Neural cell (in vitro differentiated cells): ENCODE measurements around the gene COL23A1. TPM values are rescaled to one million over a fixed set of nuclear protein-coding genes. Genes with fewer than 3 reads are reported as not detected.

Experiments used
- H2AFZ ChIP-seq: fragments of 200-600, 300-800 bp; sonication (generic), shearing (Covaris generic); 2 replicates; pipeline ENCODE4 v1.6.0; 2014; ENCODE audit warnings: low read depth, mild to moderate bottlenecking, antibody characterized with exemption, low read length, moderate library complexity
- H3F3A ChIP-seq: fragments of 200-600 bp; shearing (Covaris generic); 2 replicates; pipeline ENCODE4 v1.6.1; 2016; ENCODE audit warnings: mild to moderate bottlenecking, moderate library complexity, mixed read lengths, antibody characterized with exemption, low read length; ENCODE audit not compliant: insufficient read depth, poor library complexity, severe bottlenecking
- H3K27ac ChIP-seq: fragments of 200-600, 300-800 bp; sonication (generic), shearing (Covaris generic); 2 replicates; pipeline ENCODE4 v1.5.1; 2014; ENCODE audit warnings: mild to moderate bottlenecking, low read length, moderate library complexity
- H3K27me3 ChIP-seq: fragments of 300-800, 200-600 bp; sonication (generic), shearing (Covaris generic); 2 replicates; pipeline ENCODE4 v1.6.0; 2014; ENCODE audit warnings: mild to moderate bottlenecking, low read depth, low read length, moderate library complexity; ENCODE audit not compliant: insufficient read depth
- H3K36me3 ChIP-seq: fragments of 300-800, 200-600 bp; sonication (generic), shearing (Covaris generic); 2 replicates; pipeline ENCODE4 v1.5.1; 2014; ENCODE audit warnings: mild to moderate bottlenecking, antibody characterized with exemption, low read length, moderate library complexity; ENCODE audit not compliant: insufficient read depth
- H3K4me2 ChIP-seq: fragments of 300-800, 200-600 bp; sonication (generic), shearing (Covaris generic); 2 replicates; pipeline ENCODE4 v1.6.0; 2014; ENCODE audit warnings: mild to moderate bottlenecking, low read length
- H3K4me3 ChIP-seq: fragments of 300-800, 200-600 bp; sonication (generic), shearing (Covaris generic); 2 replicates; pipeline ENCODE4 v1.5.1; 2014; ENCODE audit warnings: mild to moderate bottlenecking, low read length, moderate library complexity
- H3K79me2 ChIP-seq: fragments of 200-600 bp; shearing (Covaris generic); replicated peaks from 2 replicates; pipeline ENCODE4 v1.6.0; 2014; ENCODE audit warnings: mild to moderate bottlenecking, low read length, moderate library complexity; ENCODE audit not compliant: insufficient read depth
- H3K9ac ChIP-seq: fragments of 300-800, 200-600 bp; sonication (generic), shearing (Covaris generic); 2 replicates; pipeline ENCODE4 v1.6.1; 2016; ENCODE audit warnings: mild to moderate bottlenecking, low read length, mixed read lengths
- H3K9me2 ChIP-seq: fragments of 200-600 bp; shearing (Covaris generic); 2 replicates; pipeline ENCODE4 v1.6.1; 2016; ENCODE audit warnings: mild to moderate bottlenecking, low read length, mixed read lengths; ENCODE audit not compliant: insufficient read depth
- H3K9me3 ChIP-seq: fragments of 200-600, 300-800 bp; sonication (generic), shearing (Covaris generic); 2 replicates; pipeline ENCODE4 v1.6.1; 2016; ENCODE audit warnings: mild to moderate bottlenecking, mixed run types, low read length, moderate library complexity, mixed read lengths
- H4K20me1 ChIP-seq: fragments of 200-600 bp; shearing (Covaris generic); 2 replicates; pipeline ENCODE4 v1.6.1; 2016; ENCODE audit warnings: mild to moderate bottlenecking, mixed run types; ENCODE audit not compliant: insufficient read depth
- CTCF ChIP-seq: fragments of 450-650 bp; IDR thresholded peaks from 2 replicates; pipeline ENCODE4 v1.5.1; 2014; ENCODE audit warnings: antibody characterized with exemption, mild to moderate bottlenecking, moderate library complexity; ENCODE audit not compliant: poor library complexity, severe bottlenecking
- EP300 ChIP-seq: fragments of 450-650 bp; conservative IDR thresholded peaks from 2 replicates; pipeline ENCODE4 v1.6.1; 2014; ENCODE audit warnings: antibody characterized with exemption, mild to moderate bottlenecking, moderate library complexity; ENCODE audit not compliant: poor library complexity, severe bottlenecking
- EZH2 ChIP-seq: fragments of 200-600, 300-800 bp; shearing (Covaris generic), sonication (generic); IDR thresholded peaks from 2 replicates; pipeline ENCODE4 v1.6.1; 2014; ENCODE audit warnings: antibody characterized with exemption, low read length, borderline replicate concordance, mild to moderate bottlenecking; ENCODE audit not compliant: insufficient read depth, poor library complexity, severe bottlenecking
- MXI1 ChIP-seq: fragments of 450-650 bp; conservative IDR thresholded peaks from 2 replicates; pipeline ENCODE4 v1.6.1; 2014; ENCODE audit warnings: antibody characterized with exemption, mild to moderate bottlenecking; ENCODE audit not compliant: poor library complexity, severe bottlenecking
- POLR2AphosphoS5 ChIP-seq: IDR thresholded peaks from 2 replicates; pipeline ENCODE4 v1.6.1; 2012
- RAD21 ChIP-seq: fragments of 450-650 bp; conservative IDR thresholded peaks from 2 replicates; pipeline ENCODE4 v1.6.1; 2014; ENCODE audit warnings: antibody characterized with exemption, mild to moderate bottlenecking, moderate library complexity
- REST ChIP-seq: IDR thresholded peaks from 2 replicates; pipeline ENCODE4 v1.6.1; 2012; ENCODE audit warnings: borderline replicate concordance
- SMC3 ChIP-seq: fragments of 450-650 bp; conservative IDR thresholded peaks from 2 replicates; pipeline ENCODE4 v1.6.1; 2014; ENCODE audit warnings: antibody characterized with exemption, mild to moderate bottlenecking, moderate library complexity; ENCODE audit not compliant: poor library complexity
- TAF1 ChIP-seq: IDR thresholded peaks from 2 replicates; pipeline ENCODE4 v1.6.1; 2012; ENCODE audit warnings: low read depth
- polyA plus RNA-seq: library from polyadenylated mRNA; depleted of rRNA; stranded (reverse); fragments of >200 nt; gene quantifications from 2 replicates; pipeline ENCODE4 v1.2.3, GENCODE V29; 2014

Gene COL23A1
- polyA plus RNA-seq, 1 donor from 2014 or later = not detected

- H3K9me2 ChIP-seq = no peaks in the 10 kb centered on the region
- TF ChIP-seq SMC3 (no peak), REST (no peak), TAF1 (no peak), MXI1 (no peak), EZH2 (no peak), EP300 (no peak), POLR2AphosphoS5 (no peak), RAD21 (no peak), CTCF (no peak)
- H3K79me2 ChIP-seq = no peaks in the 10 kb centered on the region
- H3K9ac ChIP-seq = no peak overlapping the region
- H3K36me3 ChIP-seq = no peaks in the 10 kb centered on the region
- H4K20me1 ChIP-seq = no peaks in the 10 kb centered on the region
- no peaks in the 10 kb centered on the region for H3F3A ChIP-seq
- H3K4me3 ChIP-seq = no peak overlapping the region
- H3K27me3 ChIP-seq = no peaks in the 10 kb centered on the region
- no peak overlapping the region for H2AFZ ChIP-seq
- no peak overlapping the region for H3K27ac ChIP-seq
- H3K4me2 ChIP-seq = no peak overlapping the region
- H3K9me3 ChIP-seq = no peaks in the 10 kb centered on the region
These were observed 269.8 kb downstream of the COL23A1 start for GRCh38 chr5:178320281-178320855.

- Histone ChIP-seq H3K4me3 (no peak overlapping the region), H3K36me3 (no peaks in the 10 kb centered on the region), H3K27me3 (no peaks in the 10 kb centered on the region), H3F3A (no peaks in the 10 kb centered on the region), H3K79me2 (no peaks in the 10 kb centered on the region), H2AFZ (no peak overlapping the region), H3K9me2 (no peaks in the 10 kb centered on the region), H4K20me1 (no peaks in the 10 kb centered on the region), H3K4me2 (no peak overlapping the region), H3K9me3 (no peaks in the 10 kb centered on the region), H3K27ac (no peak overlapping the region), H3K9ac (no peak overlapping the region)
- no peak for TF ChIP-seq RAD21
- TF ChIP-seq REST = no peak
- TF ChIP-seq TAF1 = no peak
- TF ChIP-seq MXI1 = no peak
- no peak for TF ChIP-seq SMC3
- no peak for TF ChIP-seq CTCF
- no peak for TF ChIP-seq EZH2
- TF ChIP-seq POLR2AphosphoS5 = no peak
- TF ChIP-seq EP300 = no peak
These were observed 270.6 kb downstream of the COL23A1 start for GRCh38 chr5:178319541-178320041.
